ENCODE measurements around the gene LGR5.

- TF ChIP-seq KLF1 (tag; IDR thresholded peaks at IDR 0.05) (no peak), ZNF318 (IDR thresholded peaks at IDR 0.05; ENCODE audit: borderline replicate concordance in 1 of 2, low read depth in 1 of 2) (no peak), E2F5 (CRISPR knock-in tag; IDR thresholded peaks at IDR 0.05) (no peak), ZNF253 (CRISPR knock-in tag; conservative IDR thresholded peaks at IDR 0.05) (no peak), ZNF436 (CRISPR knock-in tag; IDR thresholded peaks at IDR 0.05) (no peak), TARDBP (IDR thresholded peaks at IDR 0.05) (no peak), CBX8 (IDR thresholded peaks at IDR 0.05; ENCODE audit: borderline replicate concordance, extremely low read depth, low read depth, low read length, poor library complexity, severe bottlenecking) (no peak), SMAD4 (CRISPR knock-in tag; conservative IDR thresholded peaks at IDR 0.05) (no peak), SPI1 (IDR thresholded peaks at IDR 0.05; ENCODE audit: borderline replicate concordance, low read depth, low read length) (no peak), TEAD4 (IDR thresholded peaks at IDR 0.05; ENCODE audit: low read length) (no peak), TEAD4 (CRISPR knock-in tag; IDR thresholded peaks at IDR 0.05; ENCODE audit: borderline replicate concordance) (no peak)
These were observed 143.3 kb downstream of the LGR5 start for GRCh38 chr12:71582925-71583324.

Data from K562 (cell line).